NOMO-1 (cell line): ENCODE data around the gene C11orf86.

ENCODE experiments used
- DNase-seq, 2 experiments: peaks; one replicate each; lab custom pipeline; 2025; ENCODE audit not compliant: unreplicated experiment in 2 of 2; lab: John Stamatoyannopoulos, UW

C11orf86 gene

GRCh38 chr11:66966351-66966750 is 8.8 kb upstream of the C11orf86 start:
- DNase-seq: no peak

DNA sequence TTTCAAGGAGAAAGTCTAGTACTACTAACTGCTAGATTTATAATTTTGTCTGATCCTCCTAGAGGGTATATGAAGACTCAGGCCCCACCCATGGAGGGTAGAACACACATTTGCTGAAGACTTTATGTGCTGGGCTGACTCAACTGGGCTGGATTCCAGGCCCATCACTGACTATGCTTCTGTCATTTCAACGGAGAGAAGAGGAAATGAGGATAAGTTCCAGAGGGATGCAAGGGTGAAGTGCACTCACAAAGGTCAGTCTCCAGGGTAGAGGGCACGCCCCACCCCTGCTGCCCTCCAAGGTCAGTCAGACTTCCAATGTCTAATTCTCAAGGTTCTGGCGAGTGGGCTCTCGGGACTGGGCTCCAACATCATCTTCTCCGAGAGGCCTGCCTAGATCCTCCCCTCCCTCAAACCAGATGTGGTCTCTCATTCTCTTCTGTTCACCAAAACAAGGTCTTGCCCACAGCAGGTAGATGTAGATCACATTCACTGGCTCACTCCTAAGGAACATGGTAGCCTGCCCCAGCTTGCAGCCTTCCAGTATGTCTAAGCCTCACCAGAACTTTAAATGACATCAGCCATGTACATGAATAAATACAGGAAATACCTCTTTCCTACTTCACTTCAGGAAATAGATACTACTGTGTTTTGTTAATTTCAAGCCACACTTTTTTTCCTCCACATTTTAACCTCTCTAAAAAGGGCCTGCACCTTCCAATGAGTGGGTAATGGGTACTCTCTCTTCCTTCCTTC is 7.3 kb upstream of the C11orf86 start:
- DNase-seq: no peak

DNA sequence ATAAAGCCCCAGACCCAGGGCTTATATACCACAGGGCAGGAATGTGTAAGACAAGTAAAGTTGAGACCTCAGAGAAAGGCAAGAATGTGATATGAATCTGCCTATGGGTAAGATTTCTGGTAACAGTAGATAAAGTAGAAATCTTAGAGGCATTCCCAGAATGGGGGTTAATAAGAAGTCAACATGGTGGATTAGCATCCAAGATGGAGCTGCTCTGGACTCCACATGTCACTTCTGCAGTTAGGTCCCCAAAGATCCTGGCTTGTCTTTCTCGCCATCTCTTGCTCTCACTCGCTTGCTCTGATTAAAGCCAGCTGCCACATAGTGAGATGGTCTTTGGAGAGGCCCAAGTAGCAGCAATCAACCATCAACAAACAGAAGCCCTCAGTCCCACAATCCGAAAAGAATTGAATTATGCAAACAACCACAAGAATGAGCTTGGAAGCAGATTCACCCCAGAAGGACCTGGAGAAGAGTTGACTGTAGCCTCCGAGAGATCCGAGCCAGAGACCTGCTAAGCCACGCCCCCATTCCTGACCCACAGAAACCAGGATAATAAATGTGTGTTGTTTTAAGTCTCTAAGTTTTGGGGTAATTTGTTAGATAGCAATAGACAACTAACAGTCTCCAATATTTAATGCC is 5.4 kb upstream of the C11orf86 start:
- DNase-seq: no peak

DNA sequence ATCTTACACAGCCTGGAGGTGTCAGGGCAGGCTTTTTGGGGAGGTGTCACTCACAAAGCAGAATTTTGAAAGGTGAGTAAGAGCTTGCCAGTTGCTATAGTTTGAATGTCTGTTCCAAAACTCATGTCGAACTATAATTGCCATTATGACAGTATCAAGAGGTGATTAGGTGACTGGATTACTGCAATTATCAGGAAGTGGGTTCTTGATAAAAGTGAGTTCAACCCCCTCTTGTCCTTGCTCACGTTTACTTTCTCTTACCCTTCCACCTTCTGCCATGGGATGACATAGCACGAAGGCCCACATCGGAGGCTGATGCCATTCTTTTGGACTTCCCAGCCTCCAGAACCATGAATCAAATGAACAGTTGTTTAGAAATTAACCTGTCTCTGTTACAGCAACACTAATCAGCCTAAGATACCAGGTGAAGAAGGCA is 4.7 kb upstream of the C11orf86 start:
- no peak for DNase-seq

- peak; percentile 93 to 98 for DNase-seq
Measured at GRCh38 chr11:66970807-66971442, 4.2 kb upstream of the C11orf86 start.

GRCh38 chr11:66971488-66971887 is 3.6 kb upstream of the C11orf86 start:
- DNase-seq: no peak

DNA sequence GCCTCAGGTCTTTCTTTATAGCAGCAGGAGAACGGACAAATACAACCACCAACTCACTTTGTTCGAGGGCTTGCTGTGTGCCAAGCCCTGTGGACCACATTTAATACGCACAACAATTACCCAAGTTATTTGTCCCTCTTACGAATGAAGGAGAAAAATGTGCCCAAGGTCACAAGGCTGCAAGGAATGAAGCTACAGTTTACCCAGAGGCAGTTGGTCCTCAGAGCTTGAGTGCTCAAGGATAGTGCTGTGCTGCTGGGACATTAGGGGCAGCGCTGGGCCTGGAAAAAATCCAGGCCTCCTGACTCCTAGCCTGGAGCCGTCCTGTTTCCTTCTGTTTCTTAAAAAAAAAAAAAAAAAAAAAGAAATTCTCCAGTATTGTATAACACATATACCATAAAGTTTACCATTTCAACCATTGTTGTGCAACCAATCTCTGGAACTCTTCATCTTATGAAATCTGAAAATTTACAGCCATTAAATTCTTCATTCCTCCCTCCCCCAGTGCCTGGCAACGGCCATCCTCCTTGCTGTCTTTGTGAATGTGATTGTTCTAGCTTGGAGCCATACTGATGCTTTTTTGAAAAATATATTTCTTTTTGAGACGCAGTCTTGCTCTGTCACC is 1.0 kb upstream of the C11orf86 start:
- DNase-seq: peak; percentile 35 to 54

DNA sequence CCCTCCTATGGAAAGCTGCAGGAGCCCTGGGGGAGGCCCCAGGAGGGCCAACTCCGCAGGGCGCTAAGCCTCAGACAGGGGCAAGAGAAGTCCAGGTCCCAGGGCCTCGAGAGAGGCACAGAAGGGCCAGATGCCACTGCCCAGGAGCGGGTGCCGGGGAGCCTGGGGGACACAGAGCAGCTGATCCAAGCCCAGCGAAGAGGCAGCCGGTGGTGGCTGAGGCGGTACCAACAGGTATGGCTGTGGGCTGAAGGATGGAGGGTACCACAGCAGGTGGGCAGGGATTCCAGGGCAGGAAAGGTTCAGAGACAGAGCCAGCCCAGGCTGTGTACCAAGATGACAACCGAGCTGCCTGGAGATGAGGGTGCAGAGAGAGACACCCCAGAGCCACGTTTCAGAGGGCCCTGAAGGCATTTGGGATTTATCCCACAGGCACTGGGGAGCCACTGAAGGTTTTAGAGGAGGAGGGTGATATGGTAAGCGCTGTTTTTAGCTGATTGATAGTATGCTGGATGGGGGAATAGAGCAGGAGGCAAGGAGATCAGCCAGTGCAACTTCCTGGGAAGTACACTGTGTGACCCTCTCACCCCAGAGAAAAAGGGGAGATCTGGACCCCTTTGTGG is 412 bp downstream of the C11orf86 start:
- DNase-seq: no peak

DNA sequence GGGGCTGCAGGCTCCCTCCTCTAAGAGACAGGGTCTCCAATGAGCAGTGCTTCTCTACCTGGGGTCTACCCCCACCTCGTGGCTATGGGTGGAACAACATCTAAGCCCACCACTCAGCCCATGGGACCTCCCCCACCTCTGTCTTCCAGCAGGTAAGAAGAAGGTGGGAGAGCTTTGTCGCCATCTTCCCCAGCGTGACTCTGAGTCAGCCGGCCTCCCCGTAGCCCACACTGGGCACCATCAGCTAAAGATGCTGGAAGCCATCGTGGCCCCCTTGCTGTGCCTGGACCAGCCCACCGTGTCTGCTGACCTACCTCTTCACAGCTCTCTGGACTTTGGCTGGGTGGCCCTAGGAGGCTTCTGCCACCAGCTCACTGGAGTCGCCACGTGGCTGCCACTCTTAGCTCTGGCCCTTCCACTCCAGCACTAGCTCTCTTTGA is 944 bp downstream of the C11orf86 start:
- DNase-seq: no peak

DNA sequence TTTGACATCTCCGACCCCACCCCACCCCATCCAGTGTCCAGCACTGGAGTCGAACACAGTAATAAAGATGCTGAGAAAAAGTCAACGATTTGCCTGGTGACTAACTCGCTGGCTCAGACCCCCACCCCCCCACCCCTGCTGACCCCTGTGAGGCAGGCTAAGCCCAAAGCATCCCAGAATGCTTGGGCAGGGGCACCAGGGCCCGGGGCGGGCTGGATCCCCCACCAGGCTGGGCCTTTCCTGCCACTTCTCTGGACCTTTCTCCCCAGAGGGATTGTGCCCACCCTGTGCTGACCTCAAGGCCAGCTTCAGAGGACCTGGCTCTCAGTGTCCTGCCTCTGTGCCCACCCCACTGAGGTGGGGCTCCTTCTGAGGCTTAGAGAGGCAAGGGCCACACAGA is 1.8 kb downstream of the C11orf86 start:
- no peak for DNase-seq

DNA sequence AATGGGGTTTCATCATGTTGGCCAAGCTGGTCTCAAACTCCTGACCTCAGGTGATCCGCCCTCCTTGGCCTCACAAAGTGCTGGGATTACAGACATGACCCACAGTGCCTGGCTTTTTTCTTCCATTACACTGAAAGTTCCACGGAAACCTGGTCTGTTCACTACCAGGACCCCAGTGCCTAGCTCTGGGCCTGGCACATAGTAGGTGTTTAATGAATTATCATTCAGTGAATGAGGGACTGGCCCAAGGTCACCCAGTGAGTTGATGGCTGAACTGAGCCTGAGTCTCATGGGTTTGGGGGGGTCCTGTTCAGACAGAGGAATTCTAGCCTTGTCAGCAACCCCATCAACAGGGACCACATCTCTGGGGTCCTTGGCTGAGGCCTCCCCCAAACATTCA is 3.1 kb downstream of the C11orf86 start:
- DNase-seq: no peak

DNA sequence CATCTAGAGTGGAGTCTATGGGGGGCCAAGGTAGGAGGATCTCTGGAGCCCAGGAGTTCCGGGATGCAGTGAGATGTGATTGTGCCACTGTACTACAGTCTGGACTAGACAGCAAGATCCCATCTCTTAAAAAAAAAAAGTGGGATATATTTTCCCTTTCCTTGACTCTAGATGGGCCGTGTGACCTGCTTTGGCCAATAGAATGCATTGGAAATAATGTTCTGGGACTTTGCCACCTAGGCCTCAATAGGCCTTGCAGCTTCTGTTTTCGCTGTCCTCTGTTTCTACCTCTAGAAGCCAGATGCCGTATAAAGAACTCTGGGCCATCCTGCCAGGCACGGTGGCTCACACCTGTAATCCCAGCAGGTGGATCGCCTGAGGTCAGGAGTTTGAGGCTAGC is 3.6 kb downstream of the C11orf86 start:
- no peak for DNase-seq

GRCh38 chr11:66979336-66979980 is 4.4 kb downstream of the C11orf86 start:
- DNase-seq: no peak

DNA sequence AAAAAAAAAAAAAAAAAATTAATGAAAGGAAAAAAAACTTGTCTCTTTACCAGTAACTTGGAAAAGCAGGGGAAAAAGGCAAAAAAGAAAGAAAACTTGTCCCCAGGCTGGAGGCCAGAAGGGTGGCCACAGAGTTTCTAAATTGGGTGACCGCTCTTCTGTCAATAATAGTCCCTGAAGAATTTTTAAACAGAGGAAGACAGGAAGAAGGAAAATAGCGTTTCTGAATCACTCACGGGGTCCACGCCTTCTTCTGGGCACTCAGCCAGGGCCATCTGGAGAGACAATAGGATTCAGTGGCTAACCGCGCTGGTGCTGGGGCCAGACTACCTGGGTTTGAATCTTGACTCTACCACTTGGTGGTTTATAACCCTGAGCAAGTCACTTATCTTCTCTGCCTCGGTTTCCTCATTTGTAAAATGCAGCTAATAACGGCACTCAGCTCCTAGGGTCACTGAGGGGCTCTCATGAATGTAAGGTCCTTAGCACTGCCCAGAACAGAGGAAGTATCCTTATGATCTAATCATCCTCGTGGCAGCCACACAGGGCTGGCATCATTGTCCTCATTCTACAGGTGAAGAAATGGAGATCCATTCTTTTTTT is 7.0 kb downstream of the C11orf86 start:
- peak; percentile 62 to 80 for DNase-seq

DNA sequence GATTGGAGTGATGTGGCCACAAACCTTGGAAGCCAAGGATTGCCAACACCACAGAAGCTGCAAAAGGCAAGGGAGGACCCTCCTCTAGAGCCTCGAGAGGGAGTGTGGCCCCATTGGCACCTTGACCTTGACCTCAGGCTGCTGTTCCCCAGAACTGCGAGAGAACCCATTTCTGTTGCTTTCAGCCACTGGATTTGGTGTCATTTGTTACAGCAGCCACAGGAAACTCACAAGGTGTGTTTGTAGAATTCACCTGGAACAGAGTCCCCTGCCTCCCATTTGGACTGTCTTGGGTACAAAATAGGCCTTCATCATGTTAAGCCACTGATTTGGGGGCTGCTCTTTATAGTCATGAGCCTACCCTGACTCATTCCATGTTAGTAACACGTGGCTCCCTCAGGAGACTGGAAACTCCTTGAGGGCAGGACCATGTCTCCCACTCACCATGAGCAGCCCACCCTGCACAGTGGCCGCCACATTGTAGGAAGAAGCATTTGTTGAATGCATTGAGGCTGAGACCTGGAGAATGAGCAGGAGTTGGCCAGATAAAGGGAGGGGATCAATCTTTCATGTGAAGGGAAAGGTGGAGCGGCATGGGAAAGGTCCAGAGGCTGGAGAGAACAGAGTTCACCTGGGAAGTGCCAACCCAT is 8.3 kb downstream of the C11orf86 start:
- DNase-seq: no peak

DNA sequence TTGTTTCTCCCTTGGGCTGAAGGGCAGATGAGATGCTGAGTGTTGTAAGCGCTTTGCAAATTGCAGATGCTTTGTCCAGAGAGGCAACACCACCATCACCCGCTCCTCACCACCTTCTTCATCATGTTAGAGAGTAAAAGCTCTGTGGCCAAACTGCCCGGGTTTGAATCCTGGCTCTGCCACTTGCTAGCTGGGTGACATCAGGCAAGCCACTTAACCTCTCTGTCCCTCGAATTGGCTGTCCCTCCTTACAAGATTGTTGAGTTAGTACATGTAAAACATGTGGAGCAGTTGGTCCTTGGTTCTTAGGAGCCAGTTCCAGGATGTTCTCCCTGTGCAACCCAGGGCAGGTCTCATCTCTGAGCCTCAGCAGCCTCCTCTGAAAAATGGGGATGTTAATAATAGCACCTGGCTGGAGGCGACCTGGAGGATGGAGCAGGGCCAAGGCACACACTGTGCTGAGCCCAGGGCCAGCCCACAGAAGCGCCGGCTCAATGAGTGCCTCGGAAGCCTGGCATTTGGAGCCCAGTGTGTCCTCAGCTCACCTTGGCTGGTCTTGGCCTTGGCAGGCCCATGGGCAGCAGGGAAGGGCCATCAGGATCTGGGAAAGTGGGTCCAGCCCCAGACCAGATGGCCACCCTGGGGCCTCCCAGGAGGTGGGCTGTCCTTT is 10.5 kb downstream of the C11orf86 start:
- DNase-seq: no peak

DNA sequence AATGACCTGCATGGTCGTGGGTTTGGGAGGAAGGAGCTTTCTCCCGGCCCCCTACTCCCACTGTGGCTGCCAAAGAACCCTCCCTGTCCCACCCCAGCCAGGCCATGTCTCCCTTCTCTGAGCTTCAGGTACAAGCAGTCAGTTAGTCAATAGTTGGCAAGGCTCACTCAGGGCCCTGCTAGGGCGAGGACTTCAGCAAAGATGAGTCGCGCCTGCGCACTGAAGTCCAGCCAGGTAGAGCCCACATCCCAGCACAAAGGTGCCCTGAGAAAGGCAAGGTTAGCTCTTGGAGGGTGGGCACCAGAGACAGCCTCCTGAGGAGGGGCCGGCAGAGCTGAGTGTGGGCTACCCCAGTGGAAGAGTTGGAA is 11.1 kb downstream of the C11orf86 start:
- DNase-seq: no peak

- DNase-seq: no peak
Measured at GRCh38 chr11:66987158-66987620, 12.1 kb downstream of the C11orf86 start.
